SU-DHL-6 (cell line): ENCODE data around the gene TMEM138.

ENCODE experiments used
- H2AFZ ChIP-seq: fragments of 200-600 bp; sonication (generic); 2 replicates; pipeline ENCODE4 v1.6.1; 2014; ENCODE audit warnings: low read depth, mild to moderate bottlenecking, moderate library complexity, mixed read lengths, antibody characterized with exemption, low read length; ENCODE audit not compliant: severe bottlenecking
- H3F3A ChIP-seq: fragments of 200-600 bp; shearing (Covaris generic); 2 replicates; pipeline ENCODE4 v1.6.0; 2016; ENCODE audit warnings: antibody characterized with exemption, mild to moderate bottlenecking; ENCODE audit not compliant: insufficient read depth
- H3K27ac ChIP-seq: fragments of 200-600 bp; sonication (generic); 2 replicates; pipeline ENCODE4 v1.5.1; 2016; ENCODE audit warnings: low read depth, mild to moderate bottlenecking, low read length, moderate library complexity, mixed read lengths
- H3K27me3 ChIP-seq: fragments of 200-600 bp; sonication (generic), shearing (Covaris generic); 2 replicates; pipeline ENCODE4 v1.6.0; 2014; ENCODE audit warnings: mild to moderate bottlenecking, low read length
- H3K36me3 ChIP-seq: fragments of 200-600 bp; sonication (generic); 2 replicates; pipeline ENCODE4 v1.6.1; 2014; ENCODE audit warnings: mild to moderate bottlenecking, low read length, mixed read lengths
- H3K4me2 ChIP-seq: fragments of 300-600, 200-600 bp; shearing (Covaris generic), sonication (generic); 2 replicates; pipeline ENCODE4 v1.6.0; 2014; ENCODE audit warnings: low read length, low read depth, mild to moderate bottlenecking; ENCODE audit not compliant: poor library complexity, severe bottlenecking
- H3K4me3 ChIP-seq: fragments of 200-600 bp; sonication (generic); 2 replicates; pipeline ENCODE4 v1.5.1; 2014; ENCODE audit warnings: antibody characterized with exemption, low read length, mild to moderate bottlenecking, mixed read lengths; ENCODE audit not compliant: insufficient read depth, poor library complexity, severe bottlenecking
- H3K79me2 ChIP-seq: fragments of 200-600 bp; sonication (generic); 2 replicates; pipeline ENCODE4 v1.6.1; 2014; ENCODE audit warnings: mild to moderate bottlenecking, low read length, moderate library complexity; ENCODE audit not compliant: insufficient read depth
- H3K9ac ChIP-seq: fragments of 200-600 bp; sonication (generic); 2 replicates; pipeline ENCODE4 v1.7.0; 2014; ENCODE audit warnings: mild to moderate bottlenecking, low read length
- H3K9me2 ChIP-seq: fragments of 200-600 bp; sonication (generic); replicated peaks from 2 replicates; pipeline ENCODE4 v1.6.1; 2014; ENCODE audit warnings: low read length; ENCODE audit not compliant: insufficient read depth
- H3K9me3 ChIP-seq: fragments of 200-600 bp; sonication (generic); 2 replicates; pipeline ENCODE4 v1.6.1; 2014; ENCODE audit warnings: low read length, mixed read lengths; ENCODE audit not compliant: insufficient read depth
- H4K20me1 ChIP-seq: fragments of 200-600 bp; sonication (generic); 2 replicates; pipeline ENCODE4 v1.6.1; 2014; ENCODE audit warnings: low read depth, mild to moderate bottlenecking, antibody characterized with exemption, low read length, moderate library complexity, mixed read lengths
- EZH2phosphoT487 ChIP-seq: fragments of 200-600 bp; sonication (generic), shearing (Covaris generic); conservative IDR thresholded peaks from 2 replicates; pipeline ENCODE4 v1.6.1; 2018; ENCODE audit warnings: mild to moderate bottlenecking, antibody characterized with exemption, low read length, moderate library complexity, mixed read lengths
- TF ChIP-seq, protein P1 (sequence below): fragments of 200-600 bp; sonication (generic); IDR thresholded peaks from one replicate; pipeline ENCODE4 v1.5.1; 2017; ENCODE audit warnings: antibody characterized with exemption, mild to moderate bottlenecking, low read length, moderate library complexity; ENCODE audit not compliant: insufficient read depth, poor library complexity, severe bottlenecking

The TMEM138 gene

DNA sequence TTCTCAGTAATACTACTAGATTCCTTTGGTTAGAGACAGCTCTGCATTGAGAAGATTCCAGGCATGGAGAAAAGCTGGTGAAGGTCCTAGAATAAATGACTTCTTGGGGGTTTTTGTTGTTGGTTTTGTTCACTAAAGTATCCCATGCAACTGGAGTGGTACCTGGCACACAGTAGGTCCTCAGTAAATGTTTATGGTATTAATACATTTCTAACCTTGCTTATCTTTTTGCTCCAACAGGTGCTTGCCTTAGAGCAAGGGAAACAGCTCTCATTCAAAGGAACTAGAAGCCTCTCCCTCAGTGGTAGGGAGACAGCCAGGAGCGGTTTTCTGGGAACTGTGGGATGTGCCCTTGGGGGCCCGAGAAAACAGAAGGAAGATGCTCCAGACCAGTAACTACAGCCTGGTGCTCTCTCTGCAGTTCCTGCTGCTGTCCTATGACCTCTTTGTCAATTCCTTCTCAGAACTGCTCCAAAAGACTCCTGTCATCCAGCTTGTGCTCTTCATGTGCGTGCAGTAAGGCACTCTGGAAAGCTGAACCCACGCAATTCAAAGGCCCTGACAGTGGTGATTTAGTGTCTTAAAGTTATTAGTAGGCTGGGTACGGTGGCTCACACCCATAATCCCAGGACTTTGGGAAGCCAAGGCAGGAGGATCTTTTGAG is 2.0 kb downstream of the TMEM138 start:
- no peak overlapping the region for H3K4me3 ChIP-seq
- peaks cover 25% of the 10 kb centered on the region for H3K36me3 ChIP-seq
- peaks cover 56% of the 10 kb centered on the region for H3K79me2 ChIP-seq
- TF ChIP-seq, protein P1, sequence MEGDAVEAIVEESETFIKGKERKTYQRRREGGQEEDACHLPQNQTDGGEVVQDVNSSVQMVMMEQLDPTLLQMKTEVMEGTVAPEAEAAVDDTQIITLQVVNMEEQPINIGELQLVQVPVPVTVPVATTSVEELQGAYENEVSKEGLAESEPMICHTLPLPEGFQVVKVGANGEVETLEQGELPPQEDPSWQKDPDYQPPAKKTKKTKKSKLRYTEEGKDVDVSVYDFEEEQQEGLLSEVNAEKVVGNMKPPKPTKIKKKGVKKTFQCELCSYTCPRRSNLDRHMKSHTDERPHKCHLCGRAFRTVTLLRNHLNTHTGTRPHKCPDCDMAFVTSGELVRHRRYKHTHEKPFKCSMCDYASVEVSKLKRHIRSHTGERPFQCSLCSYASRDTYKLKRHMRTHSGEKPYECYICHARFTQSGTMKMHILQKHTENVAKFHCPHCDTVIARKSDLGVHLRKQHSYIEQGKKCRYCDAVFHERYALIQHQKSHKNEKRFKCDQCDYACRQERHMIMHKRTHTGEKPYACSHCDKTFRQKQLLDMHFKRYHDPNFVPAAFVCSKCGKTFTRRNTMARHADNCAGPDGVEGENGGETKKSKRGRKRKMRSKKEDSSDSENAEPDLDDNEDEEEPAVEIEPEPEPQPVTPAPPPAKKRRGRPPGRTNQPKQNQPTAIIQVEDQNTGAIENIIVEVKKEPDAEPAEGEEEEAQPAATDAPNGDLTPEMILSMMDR: no peak
- no peak for TF ChIP-seq EZH2phosphoT487
- no peak overlapping the region; the same call in 1 of the 2 replicates for H3K27ac ChIP-seq
- 0 out of 2 replicates have a peak overlapping the region, but pooled peaks have one; percentile 87 for H3K9ac ChIP-seq
- H3K9me2 ChIP-seq: no peaks in the 10 kb centered on the region
- no peaks in the 10 kb centered on the region for H3K9me3 ChIP-seq
- no peaks in the 10 kb centered on the region for H3K27me3 ChIP-seq
- H4K20me1 ChIP-seq: no peaks in the 10 kb centered on the region
- peak overlapping the region; percentile 82 for H3K4me2 ChIP-seq
- H2AFZ ChIP-seq: no peak overlapping the region
- peaks cover 17% of the 10 kb centered on the region for H3F3A ChIP-seq

DNA sequence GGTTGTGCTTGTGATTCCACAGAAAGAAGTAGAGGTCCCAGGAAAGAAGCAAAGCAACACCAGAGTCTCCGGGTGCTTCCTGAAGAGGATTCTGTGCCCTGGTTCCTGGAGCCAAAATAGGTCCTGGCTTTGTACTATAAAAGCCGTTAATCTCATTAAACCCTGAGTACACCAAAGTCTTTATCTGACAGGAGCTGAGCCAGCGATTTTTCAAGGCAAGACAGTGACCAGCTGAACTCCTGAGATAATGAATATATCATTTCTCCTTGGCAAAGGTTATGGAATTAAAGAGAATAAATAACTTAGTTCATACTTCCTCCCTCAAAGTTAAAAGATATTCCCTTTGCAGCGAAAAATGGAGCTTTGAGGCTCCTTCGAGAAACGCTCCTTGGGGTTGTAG is 5.2 kb downstream of the TMEM138 start:
- no peak overlapping the region for H3K4me2 ChIP-seq
- TF ChIP-seq, protein P1: no peak
- no peak overlapping the region for H2AFZ ChIP-seq
- no peak overlapping the region for H3K9ac ChIP-seq
- H3K4me3 ChIP-seq: no peak overlapping the region
- H3F3A ChIP-seq: peaks cover 4% of the 10 kb centered on the region; the same call in 1 of the 2 replicates
- peaks cover 40% of the 10 kb centered on the region for H3K36me3 ChIP-seq
- H4K20me1 ChIP-seq: no peaks in the 10 kb centered on the region
- no peaks in the 10 kb centered on the region for H3K9me2 ChIP-seq
- H3K27ac ChIP-seq: no peak overlapping the region
- peaks cover 28% of the 10 kb centered on the region for H3K79me2 ChIP-seq
- H3K9me3 ChIP-seq: peaks cover 7% of the 10 kb centered on the region; the same call in 1 of the 2 replicates
- no peaks in the 10 kb centered on the region for H3K27me3 ChIP-seq

- Histone ChIP-seq H4K20me1 (no peaks in the 10 kb centered on the region), H2AFZ (no peak overlapping the region), H3K9me2 (no peaks in the 10 kb centered on the region), H3K9ac (no peak overlapping the region), H3K36me3 (peaks cover 50% of the 10 kb centered on the region), H3K9me3 (peaks cover 13% of the 10 kb centered on the region; the same call in 1 of the 2 replicates), H3K4me3 (no peak overlapping the region), H3F3A (peaks cover 9% of the 10 kb centered on the region), H3K79me2 (peaks cover 16% of the 10 kb centered on the region), H3K27ac (no peak overlapping the region), H3K27me3 (no peaks in the 10 kb centered on the region), H3K4me2 (no peak overlapping the region)
- no peak for TF ChIP-seq EZH2phosphoT487
- TF ChIP-seq, protein P1: no peak
Measured at GRCh38 chr11:61368646-61369045, 6.5 kb downstream of the TMEM138 start.
